Panc1 (cell line): ENCODE measurements around the gene TBRG1.

ENCODE experiments used
- TCF7L2 ChIP-seq: IDR thresholded peaks from 2 replicates; pipeline ENCODE4 v1.6.1; 2011; ENCODE audit warnings: mild to moderate bottlenecking, low read depth, low read length, inconsistent platforms
- TF ChIP-seq, protein P1 (sequence below), 2 experiments: IDR thresholded peaks; 2 replicates each; pipeline ENCODE4 v1.6.1; 2011 to 2012; ENCODE audit warnings: low read depth in 2 of 2, control low read depth in 1 of 2, low read length in 1 of 2, mild to moderate bottlenecking in 1 of 2, moderate library complexity in 1 of 2; ENCODE audit not compliant: insufficient read depth in 1 of 2
- TF ChIP-seq, protein P2 (sequence below): fragments of 450-650 bp; IDR thresholded peaks from 2 replicates; pipeline ENCODE4 v1.5.1; 2017; ENCODE audit warnings: mild to moderate bottlenecking

DNA sequence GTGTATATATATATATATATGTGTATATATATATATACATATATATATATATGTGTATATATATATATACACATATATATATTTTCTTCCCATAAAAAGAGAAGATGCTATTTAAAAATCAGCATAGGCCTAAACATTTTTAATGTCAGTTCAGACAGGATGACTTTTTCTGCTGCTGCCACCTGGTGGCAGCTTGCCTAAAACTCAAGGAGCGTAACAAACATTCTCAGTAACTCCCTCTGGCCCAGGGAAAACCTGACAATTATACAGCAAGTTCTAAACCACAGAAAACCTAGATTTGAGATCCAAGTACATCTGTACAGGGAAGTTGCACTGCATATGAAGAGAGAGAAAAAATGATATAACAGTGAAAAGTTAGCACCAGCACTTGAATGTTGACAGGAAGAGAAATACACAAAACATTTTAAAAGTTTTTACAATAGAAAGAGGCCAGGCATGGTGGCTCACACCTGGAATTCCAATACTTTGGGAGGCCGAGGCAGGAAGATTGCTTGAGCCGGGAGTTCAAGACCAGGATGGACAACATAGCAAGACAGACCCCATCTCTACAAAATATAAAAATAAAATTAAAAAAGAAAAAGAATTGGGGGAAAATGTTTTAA is 36.3 kb upstream of the TBRG1 start:
- TF ChIP-seq, protein P1, sequence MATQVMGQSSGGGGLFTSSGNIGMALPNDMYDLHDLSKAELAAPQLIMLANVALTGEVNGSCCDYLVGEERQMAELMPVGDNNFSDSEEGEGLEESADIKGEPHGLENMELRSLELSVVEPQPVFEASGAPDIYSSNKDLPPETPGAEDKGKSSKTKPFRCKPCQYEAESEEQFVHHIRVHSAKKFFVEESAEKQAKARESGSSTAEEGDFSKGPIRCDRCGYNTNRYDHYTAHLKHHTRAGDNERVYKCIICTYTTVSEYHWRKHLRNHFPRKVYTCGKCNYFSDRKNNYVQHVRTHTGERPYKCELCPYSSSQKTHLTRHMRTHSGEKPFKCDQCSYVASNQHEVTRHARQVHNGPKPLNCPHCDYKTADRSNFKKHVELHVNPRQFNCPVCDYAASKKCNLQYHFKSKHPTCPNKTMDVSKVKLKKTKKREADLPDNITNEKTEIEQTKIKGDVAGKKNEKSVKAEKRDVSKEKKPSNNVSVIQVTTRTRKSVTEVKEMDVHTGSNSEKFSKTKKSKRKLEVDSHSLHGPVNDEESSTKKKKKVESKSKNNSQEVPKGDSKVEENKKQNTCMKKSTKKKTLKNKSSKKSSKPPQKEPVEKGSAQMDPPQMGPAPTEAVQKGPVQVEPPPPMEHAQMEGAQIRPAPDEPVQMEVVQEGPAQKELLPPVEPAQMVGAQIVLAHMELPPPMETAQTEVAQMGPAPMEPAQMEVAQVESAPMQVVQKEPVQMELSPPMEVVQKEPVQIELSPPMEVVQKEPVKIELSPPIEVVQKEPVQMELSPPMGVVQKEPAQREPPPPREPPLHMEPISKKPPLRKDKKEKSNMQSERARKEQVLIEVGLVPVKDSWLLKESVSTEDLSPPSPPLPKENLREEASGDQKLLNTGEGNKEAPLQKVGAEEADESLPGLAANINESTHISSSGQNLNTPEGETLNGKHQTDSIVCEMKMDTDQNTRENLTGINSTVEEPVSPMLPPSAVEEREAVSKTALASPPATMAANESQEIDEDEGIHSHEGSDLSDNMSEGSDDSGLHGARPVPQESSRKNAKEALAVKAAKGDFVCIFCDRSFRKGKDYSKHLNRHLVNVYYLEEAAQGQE (IDR thresholded peaks at IDR 0.05; ENCODE audit: insufficient read depth in 1 of 2, low read depth in 2 of 2, low read length in 1 of 2), result no peak
- TF ChIP-seq, protein P2, sequence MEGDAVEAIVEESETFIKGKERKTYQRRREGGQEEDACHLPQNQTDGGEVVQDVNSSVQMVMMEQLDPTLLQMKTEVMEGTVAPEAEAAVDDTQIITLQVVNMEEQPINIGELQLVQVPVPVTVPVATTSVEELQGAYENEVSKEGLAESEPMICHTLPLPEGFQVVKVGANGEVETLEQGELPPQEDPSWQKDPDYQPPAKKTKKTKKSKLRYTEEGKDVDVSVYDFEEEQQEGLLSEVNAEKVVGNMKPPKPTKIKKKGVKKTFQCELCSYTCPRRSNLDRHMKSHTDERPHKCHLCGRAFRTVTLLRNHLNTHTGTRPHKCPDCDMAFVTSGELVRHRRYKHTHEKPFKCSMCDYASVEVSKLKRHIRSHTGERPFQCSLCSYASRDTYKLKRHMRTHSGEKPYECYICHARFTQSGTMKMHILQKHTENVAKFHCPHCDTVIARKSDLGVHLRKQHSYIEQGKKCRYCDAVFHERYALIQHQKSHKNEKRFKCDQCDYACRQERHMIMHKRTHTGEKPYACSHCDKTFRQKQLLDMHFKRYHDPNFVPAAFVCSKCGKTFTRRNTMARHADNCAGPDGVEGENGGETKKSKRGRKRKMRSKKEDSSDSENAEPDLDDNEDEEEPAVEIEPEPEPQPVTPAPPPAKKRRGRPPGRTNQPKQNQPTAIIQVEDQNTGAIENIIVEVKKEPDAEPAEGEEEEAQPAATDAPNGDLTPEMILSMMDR, result peak; percentile 71
- TF ChIP-seq TCF7L2, result no peak
